Amniotic stem cell (primary cell): ENCODE measurements around the gene SND1.

Source experiments
- DNase-seq: peaks from one replicate; lab custom pipeline; 2025; lab: John Stamatoyannopoulos, UW

SND1 gene

DNA sequence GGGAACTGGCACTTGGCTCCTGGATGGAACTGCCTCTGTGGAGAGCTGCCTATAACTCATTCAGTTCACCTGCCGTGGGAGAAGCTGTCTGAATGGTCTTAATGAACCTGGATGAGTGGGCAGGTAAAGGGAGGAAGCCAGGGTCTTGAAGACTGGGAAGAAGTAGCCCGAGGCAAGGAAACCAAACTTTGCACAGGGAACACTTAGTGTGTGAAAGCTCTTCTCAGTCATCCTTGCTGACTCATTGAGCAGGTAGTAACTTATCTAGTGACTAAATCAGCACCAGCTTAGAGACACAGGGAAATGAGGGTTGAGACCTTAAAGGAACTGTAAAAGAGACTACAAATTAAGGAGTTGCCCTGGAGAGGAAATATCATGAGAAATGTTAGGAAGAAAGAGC is 369.4 kb downstream of the SND1 start:
- no peak for DNase-seq

DNA sequence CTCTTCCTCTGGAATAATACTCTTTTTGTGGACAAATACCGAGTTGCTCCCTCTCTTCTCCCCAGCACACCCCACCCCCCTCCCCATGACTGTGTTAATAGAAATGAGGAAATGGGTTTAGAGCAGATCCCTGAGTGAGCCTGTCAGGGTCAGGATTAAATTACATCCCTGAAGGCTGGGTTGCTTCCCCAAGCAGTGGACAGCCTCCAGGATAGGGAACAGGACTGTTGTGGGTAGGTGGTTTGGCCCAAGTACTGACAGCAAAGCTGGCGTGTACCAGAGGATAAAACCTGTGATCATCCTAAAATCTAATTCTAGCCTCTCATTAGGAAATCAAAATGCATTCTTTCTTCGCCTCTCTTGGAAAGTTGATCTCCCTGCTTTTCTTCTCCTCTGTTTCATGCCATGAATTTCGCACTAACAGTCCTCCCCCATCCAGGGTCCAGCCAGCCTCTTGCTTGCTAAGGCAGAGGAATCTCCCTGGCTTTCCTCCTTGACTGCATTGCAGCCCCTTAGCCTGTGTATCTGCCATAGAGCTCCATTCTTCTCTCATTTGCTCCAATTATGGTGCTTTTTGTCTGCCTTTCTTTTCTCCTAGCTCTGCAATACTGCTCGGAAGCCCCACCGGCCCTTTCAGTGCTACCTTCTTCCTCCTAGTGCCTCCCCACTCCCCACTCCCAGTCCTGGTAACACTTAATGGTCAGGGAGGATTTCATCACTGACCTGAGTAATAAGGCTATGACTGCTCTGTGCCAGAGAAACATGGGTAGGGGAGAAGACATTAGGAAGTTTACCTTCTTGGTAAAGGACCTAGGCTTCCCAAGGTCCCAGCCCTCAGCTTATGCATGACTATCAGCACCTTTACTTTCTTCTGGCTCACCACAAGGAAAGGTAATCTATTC is 370.9 kb downstream of the SND1 start:
- DNase-seq = peak; percentile 15

DNA sequence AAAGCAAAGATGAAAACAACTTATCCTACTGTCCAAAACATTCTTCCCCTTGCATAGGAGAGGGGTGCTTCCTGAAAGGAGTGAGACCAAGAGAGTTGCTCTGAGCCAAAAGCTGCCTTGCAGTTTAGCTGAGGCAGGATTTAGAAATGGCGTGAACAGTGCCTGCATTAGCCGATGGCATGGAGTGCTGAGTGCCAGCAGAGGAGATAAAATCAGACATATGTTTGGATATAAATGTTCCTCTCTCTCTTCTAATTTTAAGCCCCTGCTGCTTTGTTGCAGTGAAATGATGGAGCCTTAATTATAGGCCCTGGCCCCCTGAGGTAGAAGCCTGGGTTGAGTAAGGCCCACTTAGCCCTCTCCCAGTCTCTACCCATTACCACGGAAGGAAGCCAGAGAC is 372.2 kb downstream of the SND1 start:
- DNase-seq = no peak

DNA sequence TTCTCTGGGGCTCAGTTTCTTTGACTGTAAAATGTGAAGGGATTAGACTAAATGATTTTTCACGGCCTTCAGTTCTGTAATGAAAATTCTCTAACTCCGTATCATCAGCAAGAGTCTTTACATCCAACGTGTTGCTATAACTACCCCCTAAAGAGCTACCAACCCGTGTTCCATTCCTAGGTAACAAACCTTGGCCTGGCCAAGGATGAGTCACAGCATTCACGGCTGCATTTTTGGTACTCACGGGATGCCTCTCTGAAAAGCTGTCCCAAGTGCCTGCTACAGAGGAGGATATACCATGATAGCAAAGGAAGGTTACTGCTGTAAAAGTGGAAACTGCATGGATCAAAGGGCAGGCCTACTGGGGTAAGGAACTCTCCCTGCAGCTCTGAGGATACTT is 373.4 kb downstream of the SND1 start:
- DNase-seq = no peak

DNA sequence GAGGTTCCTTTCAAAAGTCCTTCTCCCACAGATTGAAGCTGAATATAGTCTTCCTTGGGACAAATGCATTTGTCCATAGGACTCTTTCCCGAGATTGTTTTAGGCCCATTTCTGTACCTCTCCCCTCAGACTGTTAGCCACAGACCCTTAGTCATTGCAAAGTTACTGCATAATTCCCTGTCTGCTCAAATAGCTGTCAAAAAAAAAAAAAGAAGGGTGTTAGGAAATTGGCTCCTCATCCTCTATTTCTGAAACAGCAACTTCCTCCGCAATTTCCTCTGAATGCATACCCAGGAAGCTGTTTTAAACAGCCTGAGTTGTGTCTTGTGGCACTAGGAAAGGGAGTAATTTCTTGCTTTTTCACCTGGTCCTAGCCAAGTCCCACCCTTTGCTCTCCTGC is 373.8 kb downstream of the SND1 start:
- DNase-seq = no peak

DNA sequence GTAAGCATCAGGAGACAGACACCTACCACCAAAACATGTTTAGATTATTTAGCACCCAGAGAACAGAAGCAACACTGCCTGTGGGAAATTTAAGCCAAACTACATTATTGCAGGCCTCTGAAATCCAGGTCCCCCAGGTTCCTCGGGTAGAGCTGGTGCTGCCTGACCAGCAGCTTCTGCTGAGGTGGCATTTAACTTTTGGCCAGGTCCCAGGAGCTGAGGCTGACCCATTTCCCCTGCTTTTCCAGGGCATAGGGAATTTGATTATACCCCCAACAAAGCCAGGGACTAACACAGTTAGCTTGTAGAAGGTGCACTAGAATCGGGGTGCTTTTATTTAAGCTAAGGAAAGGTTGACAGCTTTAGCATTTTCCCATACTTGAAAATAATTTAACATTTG is 374.6 kb downstream of the SND1 start:
- no peak for DNase-seq

DNA sequence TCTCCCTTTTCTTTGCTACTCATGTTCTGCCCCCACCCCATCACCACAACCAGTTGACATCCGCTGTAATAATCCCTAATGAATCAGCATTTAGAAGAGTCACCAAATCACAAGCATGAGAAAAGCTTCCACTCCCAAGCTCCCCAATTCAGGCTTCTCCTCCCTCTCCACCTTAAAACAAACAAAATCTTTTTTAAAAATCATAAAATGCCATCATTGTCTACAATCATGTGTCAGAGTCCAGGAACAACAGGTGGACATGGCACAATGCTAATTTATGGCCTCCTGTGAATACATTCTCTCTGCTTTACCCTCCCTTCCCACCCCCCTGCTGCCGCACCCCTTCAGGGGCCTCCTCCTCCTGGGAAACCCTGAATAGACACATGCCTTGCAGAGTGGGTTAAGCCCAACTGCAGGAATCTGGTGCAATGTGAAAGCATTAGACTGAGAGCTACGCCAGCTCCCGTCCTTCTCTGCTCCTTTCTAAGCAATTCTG is 375.5 kb downstream of the SND1 start:
- no peak for DNase-seq

DNA sequence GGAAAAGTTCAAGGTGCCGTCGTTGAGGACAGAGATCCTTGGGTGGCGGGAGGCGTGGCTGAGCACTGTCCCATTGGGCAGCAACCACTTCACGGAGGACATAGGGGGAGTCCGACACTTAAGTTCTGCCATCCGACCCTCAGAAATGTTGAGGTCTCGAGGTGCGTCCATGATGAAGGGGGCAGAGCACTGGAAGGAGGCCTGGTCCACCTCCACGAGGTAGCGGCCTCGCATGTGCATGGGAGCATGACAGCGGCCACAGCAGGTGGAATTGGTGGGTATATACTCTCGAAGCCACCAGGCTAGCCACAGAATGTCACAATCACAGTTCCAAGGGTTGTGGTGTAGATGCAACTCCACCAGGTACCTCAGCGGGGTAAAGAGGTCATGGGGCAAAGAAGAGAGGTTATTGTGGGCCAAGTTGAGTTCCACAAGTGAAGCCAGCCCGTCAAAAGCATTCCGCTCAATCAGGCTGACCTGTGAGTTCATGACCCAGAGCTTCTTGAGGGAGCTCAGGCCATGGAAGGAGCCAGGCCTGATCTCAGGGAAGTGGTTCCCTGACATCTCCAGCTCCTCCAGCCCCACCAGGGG is 377.5 kb downstream of the SND1 start:
- no peak for DNase-seq

DNA sequence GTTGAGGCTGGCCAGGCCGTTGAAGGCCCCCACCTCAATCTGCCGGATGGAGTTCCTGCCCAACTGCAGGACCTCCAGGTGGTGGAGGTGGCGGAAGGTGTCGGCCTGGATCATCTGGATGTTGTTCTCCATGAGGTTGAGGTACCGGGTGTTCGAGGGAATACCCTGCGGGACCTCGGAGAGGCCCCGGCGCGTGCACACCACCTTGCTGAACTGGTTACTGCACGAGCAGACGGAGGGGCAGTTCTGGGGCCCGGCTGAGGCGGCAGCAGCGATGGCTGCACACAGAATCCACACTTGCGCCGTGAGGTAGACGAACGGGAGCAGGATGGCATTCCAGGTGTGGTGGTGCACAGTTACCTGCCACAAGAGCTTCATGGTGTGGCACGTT is 378.3 kb downstream of the SND1 start:
- no peak for DNase-seq

DNA sequence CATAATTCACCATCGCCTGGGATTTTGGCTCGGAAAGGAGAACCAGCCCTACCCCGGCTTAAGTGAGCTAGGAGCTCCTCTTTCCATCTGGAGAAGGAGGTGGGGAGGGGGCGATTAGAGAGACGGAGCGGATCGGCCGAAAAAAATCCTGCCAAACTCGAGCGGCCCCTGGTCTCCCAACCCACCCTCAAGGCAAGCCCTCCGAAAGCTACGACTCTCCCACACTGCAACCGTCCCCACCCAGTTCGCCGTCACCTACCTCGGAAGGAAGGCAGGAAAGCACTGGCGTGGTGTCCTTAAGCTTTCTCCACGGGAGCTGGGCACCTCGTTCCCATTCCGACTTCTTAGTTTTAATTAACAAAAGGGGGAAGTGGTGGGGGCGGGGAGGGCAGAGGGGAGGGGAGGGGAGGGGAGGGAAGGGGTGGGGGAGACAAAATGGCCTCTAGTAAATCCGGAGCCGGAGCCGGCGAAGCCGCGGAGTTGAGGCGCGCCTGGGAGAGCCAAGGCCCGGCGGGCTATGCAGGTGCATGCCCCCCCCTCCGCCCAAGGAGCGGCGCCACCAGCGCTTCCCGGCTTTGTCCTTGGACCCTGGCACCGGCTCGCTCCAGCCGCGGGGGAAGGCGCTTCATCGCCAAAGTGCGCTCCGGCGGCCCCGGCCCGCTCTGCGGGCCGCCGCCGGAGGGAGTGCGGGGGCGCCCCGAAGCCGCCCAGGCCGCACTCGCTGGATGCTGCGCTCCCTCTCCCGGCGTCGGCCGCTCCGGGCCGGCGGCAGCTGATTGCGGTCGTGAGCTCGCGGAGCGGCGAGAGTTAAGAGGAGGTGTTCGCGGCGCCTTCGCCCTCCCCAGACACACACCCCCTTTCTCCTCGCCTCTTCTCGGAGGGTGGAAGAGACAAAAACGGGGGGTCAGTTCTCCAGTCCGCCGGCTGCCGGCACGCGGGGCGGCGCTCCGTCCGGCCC is 378.9 kb downstream of the SND1 start, which contains the start of gene LRRC4:
TSS of gene LRRC4 (minus strand) at position 784 of the 958 bp plus-strand sequence. CDS start 797 bp downstream, outside the sequence.
- DNase-seq = no peak

DNA sequence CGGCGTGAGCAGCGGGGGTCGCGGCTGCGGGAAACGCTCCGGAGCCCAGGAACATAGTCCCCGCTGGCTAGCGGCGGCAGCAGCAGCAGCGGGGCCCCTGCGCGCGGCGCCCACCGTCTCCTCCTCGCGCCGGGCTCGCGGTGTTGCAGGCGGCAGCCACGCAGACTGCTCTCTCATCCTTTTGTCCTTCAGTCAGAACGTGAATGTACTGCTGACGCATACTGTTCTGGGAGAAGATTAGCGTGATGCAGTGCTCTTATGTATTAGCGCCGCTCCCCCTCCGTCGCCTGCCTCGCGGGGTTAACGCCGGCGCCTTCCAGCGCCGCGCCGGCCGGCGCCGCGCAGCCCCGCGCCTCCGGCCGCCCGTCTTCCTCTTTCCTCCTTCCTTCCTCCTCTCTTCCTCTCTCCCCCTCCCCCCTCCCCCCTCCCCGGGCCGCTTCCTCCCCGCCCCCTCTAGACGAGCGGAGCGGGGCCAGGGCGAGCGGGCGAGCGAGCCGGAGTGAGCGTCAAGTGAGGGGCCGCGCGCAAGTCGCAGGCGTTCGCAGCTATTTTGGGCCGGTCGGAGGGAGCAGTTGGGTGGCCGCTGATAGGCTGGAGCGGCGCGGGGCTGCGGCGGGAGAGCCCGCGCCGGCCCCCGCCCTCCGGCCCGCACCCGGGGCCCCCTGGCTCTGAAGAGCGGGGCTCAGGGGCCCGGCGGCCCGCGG is 380.1 kb downstream of the SND1 start:
- DNase-seq = peak; percentile 85

DNA sequence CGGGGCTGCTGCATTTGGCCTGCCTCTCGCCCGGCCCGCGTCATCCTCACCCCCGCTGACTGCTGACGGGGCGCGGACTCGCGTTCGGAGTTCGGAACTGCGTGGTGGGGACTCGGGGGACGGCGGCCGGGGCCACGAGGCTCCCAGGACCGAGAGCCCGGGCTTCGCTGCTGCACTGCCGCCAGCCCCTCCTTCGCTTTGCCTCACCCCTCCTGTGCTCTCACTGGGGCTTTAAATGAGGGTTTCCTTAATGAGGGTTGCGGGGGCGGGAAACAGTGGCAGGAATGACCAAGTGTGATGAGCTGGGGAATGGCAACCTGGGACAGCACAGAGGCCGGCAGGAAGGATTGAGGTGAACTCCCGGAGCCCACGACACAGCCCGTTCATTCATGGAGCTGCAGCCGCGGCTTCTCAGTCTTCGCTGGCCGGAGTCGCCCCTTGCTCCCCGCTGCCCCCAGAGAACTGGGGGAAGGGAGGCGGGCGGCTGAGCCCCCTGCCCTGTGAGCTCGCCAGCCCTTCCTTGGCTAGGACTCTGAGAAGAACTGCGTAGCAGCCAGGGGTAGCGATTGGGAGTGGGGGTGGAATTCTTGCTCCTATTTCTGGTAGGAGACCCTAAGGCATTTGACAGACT is 380.7 kb downstream of the SND1 start:
- DNase-seq = no peak

DNA sequence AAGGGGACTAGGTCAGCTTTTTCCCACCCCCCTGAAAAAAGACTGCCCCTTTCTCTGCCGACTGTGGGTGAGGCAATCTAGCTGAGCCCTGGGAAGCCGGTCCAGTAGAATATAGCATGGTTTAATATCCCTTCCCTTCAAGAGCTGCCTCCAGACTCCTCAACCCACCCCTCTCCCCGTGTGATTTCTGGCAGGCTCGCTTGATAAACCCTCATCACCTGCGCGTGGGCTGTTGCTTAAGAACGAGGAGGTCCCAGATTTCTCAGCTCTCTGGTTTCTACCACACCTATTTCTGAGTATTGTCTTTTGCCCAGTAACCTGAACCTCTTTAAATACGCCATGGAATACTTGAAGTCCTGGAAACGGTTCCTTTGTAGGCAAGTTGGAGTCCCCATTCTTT is 381.3 kb downstream of the SND1 start:
- DNase-seq = no peak

DNA sequence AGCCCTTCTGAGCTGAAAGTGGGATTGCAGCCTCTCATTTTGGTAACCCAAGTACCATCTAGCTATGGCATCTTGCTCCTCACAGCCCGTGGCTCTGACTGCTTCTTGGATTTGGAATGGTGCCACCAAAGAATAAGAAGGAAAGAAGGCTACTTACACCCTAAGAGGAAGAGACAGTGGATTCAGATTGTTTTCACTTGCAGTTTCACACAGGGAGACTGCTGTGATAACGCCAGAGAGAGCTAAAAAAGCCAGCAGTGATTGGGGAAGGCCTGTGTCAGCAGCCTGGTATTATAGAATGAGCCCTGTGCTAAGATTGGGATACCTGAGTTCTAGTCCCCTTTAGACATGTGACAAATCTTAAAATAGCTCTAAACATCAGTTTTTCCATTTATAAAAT is 382.8 kb downstream of the SND1 start:
- no peak for DNase-seq

DNA sequence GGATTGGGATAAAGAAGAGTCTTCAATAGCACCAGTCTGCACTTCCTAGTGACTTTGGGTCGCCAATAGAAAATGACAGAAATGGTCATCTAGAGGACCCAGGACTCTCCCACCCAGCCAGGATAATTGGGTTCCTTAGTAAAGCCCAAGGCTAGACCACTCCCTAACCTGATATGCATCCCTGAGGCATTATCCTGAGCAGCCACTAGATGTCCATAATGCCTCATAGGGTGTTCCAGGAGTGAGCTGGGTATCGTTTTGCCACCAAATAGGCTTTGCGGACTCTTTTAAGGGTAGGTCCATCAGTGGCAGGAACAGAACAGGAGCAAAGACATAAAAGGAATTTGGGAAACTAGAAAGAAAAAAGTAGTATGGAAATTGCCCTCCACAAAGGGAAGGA is 383.7 kb downstream of the SND1 start:
- no peak for DNase-seq

DNA sequence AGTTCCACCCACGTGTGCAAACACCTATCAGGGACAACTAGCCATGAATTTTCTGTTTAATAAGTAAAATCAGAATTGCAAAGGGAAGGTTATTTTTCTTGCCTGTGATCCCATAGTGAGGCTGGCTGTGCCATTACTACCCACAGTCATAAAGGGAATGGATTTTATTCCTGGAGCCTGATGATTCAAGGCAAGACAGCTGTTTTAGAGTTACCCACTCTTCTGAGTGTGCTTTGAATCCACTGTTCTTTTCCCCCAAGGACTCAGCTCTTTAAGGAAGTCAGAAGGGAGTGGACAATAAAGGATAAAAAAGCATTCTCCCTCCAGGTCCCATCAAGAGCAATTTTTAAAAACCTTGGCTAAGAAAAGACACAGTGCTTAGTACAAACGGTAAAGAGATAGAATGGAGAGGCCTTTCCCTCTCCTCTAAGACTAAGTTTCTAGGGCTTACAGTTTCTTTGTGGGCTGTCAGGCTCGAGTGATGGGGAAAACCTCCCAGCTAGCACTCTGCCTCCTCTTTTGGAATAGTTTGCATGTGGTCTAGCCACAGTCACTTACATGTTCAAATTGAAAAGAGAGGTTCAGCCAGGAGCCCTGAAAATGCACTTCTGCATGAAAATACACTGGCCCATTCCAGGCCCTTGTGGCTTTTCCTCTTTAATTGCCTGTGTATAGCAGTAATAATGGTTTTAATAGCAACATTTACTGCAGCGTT is 384.4 kb downstream of the SND1 start:
- DNase-seq = no peak

DNA sequence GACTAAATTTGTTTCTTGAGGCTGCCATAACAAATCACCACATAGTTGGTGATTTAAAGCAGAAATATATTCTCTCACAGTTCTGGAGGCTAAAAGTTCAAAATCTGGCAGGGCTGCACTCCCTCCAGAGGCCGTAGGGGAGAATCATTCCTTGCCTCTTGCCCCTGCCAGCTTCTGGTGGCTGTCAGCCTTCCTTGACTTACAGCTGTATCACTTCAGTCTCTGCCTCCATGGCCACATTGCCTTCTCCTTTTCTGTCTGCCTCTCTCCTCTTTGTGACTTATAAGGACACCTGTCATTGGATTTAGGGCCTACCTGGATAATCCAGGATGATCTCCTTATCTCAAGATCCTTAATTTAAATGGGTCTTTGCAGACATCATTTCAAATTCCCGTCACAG is 385.1 kb downstream of the SND1 start:
- no peak for DNase-seq

DNA sequence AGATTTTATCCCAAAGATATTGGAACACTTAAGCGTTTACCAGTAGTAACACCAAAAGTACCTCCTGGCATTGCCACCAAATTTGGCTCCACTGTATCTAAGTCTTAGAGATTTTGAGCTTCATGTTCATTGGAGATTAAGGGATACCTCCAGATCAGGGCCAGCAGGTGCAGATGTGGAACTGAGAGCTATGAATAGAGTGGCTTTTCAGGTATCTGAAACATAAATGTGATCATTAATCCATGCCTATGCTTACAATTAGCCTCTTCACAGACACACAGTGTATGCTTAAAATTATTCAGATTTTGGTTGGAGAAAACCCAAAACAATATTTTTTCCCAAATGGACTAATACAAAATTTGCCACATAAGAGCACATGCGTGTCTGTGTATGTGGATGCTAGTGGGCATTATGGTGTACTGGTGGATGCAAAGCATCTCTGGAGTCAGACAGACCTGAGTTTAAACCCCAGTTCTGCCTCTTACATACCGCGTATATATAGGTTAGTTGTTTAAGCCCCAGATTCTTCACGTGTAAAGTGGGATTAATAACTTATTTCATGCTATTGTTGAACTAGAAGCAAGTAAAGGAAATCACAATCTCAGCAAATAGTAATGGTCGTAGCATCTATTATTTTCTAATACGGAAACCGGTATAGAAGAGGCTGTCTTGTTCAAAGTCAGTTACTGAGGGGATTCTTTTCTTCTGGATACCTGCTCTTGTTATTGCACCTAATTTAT is 386.1 kb downstream of the SND1 start:
- DNase-seq = no peak

DNA sequence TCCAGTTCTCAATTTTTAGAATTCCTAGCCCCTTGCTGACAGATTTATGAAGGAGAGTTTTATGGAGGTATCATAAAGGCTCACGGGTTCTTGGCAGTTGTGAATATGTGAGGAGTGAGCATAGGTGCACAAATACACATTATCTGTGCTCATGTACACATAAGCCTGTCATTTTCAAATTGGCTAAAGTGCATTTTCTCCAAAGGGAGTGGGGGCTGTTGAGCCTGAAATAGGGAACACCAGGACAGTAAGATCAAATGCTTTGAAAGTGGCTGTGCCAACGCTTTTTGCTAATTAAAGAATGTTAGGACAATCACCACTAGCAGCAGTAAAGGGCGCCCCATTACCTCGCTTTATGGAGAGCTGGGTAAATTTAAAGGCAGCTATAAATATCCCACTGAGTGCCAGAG is 387.6 kb downstream of the SND1 start:
- DNase-seq = no peak

DNA sequence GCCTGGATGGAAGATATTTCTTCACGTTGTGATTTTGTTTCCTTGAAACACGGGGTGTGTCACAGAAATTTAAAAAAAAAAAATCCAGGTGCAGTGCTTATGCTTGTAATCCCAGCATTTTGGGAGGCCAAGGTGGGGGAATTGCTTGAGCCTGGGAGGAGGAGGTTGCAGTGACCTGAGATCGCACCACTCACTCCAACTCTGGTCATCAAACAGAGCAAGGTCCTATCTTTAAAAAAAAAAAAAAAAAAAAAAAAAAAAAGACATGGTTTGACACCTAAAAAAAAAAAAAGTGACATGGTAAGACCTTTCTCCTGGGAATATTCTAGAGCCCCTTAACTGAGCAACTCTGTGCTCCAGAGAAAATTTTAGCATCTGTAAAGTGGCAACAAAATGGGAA is 388.2 kb downstream of the SND1 start:
- no peak for DNase-seq
